Liver (tissue), 2 donors: ENCODE measurements around the gene SLC2A4.

ENCODE experiments used
- MAX ChIP-seq: IDR thresholded peaks from 2 replicates; pipeline ENCODE4 v1.6.1; 2016; ENCODE audit warnings: antibody characterized with exemption
- TF ChIP-seq, protein P1 (sequence below): IDR thresholded peaks from 2 replicates; pipeline ENCODE4 v1.6.1; 2016; ENCODE audit warnings: antibody characterized with exemption
- donor health status: healthy.

DNA sequence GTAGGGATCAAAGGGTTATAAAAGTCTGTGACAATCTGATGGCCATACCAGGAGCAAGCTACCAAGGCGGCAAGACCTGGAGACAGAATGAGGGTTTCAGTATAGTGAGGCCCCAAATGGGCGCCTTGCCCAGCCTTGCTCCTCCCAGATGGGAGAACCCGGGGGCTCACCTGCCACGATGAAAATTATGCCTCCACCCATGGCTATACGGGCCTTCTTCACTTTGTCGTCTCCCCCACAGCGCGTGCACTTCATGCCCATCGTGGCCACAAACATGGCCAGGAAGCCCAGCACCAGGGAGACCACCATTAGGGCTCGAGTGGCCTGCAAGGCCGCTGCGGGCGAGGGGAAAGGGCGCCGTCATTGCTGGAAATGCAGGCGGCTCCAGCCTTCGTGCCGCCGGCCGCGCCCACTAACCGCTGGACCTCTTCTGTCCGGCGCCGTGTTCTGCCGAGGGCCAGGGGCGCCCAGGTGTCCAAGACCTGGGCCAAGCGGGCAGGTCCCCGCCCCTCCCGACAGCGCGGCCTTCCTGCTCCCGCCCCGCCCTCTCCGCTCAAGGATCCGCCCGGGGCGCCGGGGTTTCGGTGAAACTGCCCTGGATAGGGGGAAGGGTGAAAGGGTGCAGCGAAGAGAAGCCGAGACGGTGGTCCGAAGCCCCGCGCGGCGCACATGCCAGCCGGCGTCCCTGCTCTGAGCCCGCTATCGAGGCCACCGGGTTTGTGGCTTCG lies 20.7 kb upstream of the SLC2A4 start:
- TF ChIP-seq MAX = no peak
- TF ChIP-seq, protein P1, sequence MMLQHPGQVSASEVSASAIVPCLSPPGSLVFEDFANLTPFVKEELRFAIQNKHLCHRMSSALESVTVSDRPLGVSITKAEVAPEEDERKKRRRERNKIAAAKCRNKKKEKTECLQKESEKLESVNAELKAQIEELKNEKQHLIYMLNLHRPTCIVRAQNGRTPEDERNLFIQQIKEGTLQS = no peak
